ENCODE results near the gene CDC16.

CDC16 gene

GRCh38 chr13:114304346-114305034 lies 69.8 kb downstream of the CDC16 start:
- no peaks in the 10 kb centered on the region for H3K36me3 ChIP-seq (ENCODE audit: control insufficient read depth, insufficient read depth, low read length)
- TF ChIP-seq, protein P1, sequence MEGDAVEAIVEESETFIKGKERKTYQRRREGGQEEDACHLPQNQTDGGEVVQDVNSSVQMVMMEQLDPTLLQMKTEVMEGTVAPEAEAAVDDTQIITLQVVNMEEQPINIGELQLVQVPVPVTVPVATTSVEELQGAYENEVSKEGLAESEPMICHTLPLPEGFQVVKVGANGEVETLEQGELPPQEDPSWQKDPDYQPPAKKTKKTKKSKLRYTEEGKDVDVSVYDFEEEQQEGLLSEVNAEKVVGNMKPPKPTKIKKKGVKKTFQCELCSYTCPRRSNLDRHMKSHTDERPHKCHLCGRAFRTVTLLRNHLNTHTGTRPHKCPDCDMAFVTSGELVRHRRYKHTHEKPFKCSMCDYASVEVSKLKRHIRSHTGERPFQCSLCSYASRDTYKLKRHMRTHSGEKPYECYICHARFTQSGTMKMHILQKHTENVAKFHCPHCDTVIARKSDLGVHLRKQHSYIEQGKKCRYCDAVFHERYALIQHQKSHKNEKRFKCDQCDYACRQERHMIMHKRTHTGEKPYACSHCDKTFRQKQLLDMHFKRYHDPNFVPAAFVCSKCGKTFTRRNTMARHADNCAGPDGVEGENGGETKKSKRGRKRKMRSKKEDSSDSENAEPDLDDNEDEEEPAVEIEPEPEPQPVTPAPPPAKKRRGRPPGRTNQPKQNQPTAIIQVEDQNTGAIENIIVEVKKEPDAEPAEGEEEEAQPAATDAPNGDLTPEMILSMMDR (IDR thresholded peaks at IDR 0.05), result no peak
- no peaks in the 10 kb centered on the region for H3K9me3 ChIP-seq (ENCODE audit: control insufficient read depth, low read length)
- no peaks in the 10 kb centered on the region for H3K79me2 ChIP-seq
- no peak overlapping the region for H3K4me2 ChIP-seq (ENCODE audit: low read length)
- H3K9ac ChIP-seq, result no peak overlapping the region
- H3K4me3 ChIP-seq (ENCODE audit: low read depth, low read length), result no peak overlapping the region
- H2AFZ ChIP-seq, result no peak overlapping the region
- H3K27me3 ChIP-seq (ENCODE audit: control insufficient read depth, insufficient read depth, low read length), result no peaks in the 10 kb centered on the region
- H3K4me1 ChIP-seq, result no peaks in the 10 kb centered on the region
- H3K27ac ChIP-seq, result no peak overlapping the region

DNA sequence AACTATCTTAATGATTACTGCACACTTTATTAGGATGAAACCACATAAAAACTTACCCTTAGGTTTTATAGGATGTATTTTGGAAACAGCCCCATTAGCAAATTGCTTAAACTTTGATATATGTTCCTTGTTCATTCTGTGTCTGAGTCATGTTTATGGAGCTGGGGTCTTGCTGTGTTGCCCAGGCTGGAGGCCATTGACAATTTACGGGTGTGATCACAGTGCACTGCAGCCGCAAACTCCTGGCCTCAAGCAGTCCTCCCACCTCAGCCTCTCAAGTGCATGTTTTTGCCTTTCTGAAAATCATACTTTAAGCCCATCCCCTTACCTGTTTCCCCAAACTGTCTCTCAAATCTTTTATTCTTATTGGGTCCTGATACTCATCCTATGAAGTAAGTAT lies 74.4 kb downstream of the CDC16 start:
- Histone ChIP-seq H3K4me2 (ENCODE audit: low read length) (no peak overlapping the region), H3K9me3 (ENCODE audit: control insufficient read depth, low read length) (no peaks in the 10 kb centered on the region), H3K27ac (no peak overlapping the region), H3K27me3 (ENCODE audit: control insufficient read depth, insufficient read depth, low read length) (no peaks in the 10 kb centered on the region), H3K4me1 (no peaks in the 10 kb centered on the region), H3K4me3 (ENCODE audit: low read depth, low read length) (no peak overlapping the region), H2AFZ (no peak overlapping the region), H3K36me3 (ENCODE audit: control insufficient read depth, insufficient read depth, low read length) (no peaks in the 10 kb centered on the region), H3K9ac (no peak overlapping the region), H3K79me2 (no peaks in the 10 kb centered on the region)
- TF ChIP-seq, protein P1 (IDR thresholded peaks at IDR 0.05), result no peak

- Histone ChIP-seq H3K27ac (no peak overlapping the region), H3K4me3 (ENCODE audit: low read depth, low read length) (no peak overlapping the region), H3K36me3 (ENCODE audit: control insufficient read depth, insufficient read depth, low read length) (no peaks in the 10 kb centered on the region), H3K9ac (no peak overlapping the region), H3K79me2 (no peaks in the 10 kb centered on the region), H3K4me1 (no peaks in the 10 kb centered on the region), H3K27me3 (ENCODE audit: control insufficient read depth, insufficient read depth, low read length) (no peaks in the 10 kb centered on the region), H2AFZ (no peak overlapping the region), H3K9me3 (ENCODE audit: control insufficient read depth, low read length) (no peaks in the 10 kb centered on the region), H3K4me2 (ENCODE audit: low read length) (no peak overlapping the region)
- TF ChIP-seq, protein P1 (IDR thresholded peaks at IDR 0.05), result no peak
Measured at GRCh38 chr13:114309806-114310410, 75.2 kb downstream of the CDC16 start.

DNA sequence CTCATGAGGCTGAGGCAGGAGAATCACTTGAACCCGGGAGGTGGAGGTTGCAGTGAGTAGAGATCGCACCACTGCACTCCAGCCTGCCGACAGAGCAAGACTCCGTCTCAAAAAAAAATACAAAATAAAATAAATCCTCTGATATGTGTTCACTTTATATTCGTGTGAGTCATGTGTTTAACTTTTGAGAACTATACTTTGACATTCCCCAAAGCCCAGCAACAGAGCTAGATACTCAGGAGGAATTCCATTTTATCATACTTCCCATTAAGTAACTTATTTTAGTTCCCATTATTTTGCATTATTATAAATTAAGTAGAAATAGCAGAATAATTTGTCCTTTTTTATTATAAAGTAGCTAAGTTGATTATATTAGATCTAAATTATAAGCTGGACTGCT lies 76.3 kb downstream of the CDC16 start:
- Histone ChIP-seq H2AFZ (no peak overlapping the region), H3K4me3 (ENCODE audit: low read depth, low read length) (no peak overlapping the region), H3K9ac (no peak overlapping the region), H3K27ac (no peak overlapping the region), H3K27me3 (ENCODE audit: control insufficient read depth, insufficient read depth, low read length) (no peaks in the 10 kb centered on the region), H3K4me1 (no peaks in the 10 kb centered on the region), H3K4me2 (ENCODE audit: low read length) (no peak overlapping the region), H3K79me2 (peaks cover under 1% of the 10 kb centered on the region), H3K9me3 (ENCODE audit: control insufficient read depth, low read length) (no peaks in the 10 kb centered on the region), H3K36me3 (ENCODE audit: control insufficient read depth, insufficient read depth, low read length) (no peaks in the 10 kb centered on the region)
- TF ChIP-seq, protein P1 (IDR thresholded peaks at IDR 0.05), result no peak

DNA sequence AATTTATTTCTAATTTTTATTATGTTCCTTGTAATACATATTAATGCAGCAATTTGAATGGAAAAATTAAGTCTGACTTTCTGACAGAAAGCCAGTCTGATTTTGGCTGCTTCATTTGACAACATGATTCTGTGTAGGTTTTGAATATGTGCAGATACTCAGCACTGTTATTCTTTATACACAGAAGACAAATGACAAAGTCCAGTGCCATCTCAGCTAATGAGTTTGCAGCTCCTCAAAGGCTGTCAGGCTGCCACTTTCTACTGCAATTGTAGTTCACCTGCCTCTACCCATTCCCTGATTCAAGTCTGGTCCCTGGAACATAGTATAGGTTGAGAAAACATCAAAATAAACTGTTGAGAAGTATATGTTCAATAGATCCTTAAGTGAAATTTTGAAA lies 76.7 kb downstream of the CDC16 start:
- Histone ChIP-seq H3K27ac (no peak overlapping the region), H3K9me3 (ENCODE audit: control insufficient read depth, low read length) (no peaks in the 10 kb centered on the region), H3K4me1 (no peaks in the 10 kb centered on the region), H3K4me2 (ENCODE audit: low read length) (no peak overlapping the region), H2AFZ (no peak overlapping the region), H3K9ac (no peak overlapping the region), H3K4me3 (ENCODE audit: low read depth, low read length) (no peak overlapping the region), H3K36me3 (ENCODE audit: control insufficient read depth, insufficient read depth, low read length) (no peaks in the 10 kb centered on the region), H3K27me3 (ENCODE audit: control insufficient read depth, insufficient read depth, low read length) (no peaks in the 10 kb centered on the region), H3K79me2 (peaks cover 3% of the 10 kb centered on the region)
- TF ChIP-seq, protein P1 (IDR thresholded peaks at IDR 0.05), result no peak

Data from parathyroid adenoma (tissue), 2 donors.